HG02763 (cell line): ENCODE results near the gene KCNG1.
"Not testable (repeated sequence)": the region's sequence is repeated elsewhere in the genome, so short reads cannot be mapped to it uniquely, and the experiment has no call there.

Experiments used
- ATAC-seq: cut with Tn5 transposase; IDR thresholded peaks from one replicate; pipeline ENCODE4 v1.9.1; 2021; ENCODE audit warnings: mild to moderate bottlenecking, moderate library complexity; ENCODE audit not compliant: unreplicated experiment

The KCNG1 gene

GRCh38 chr20:50992336-50992732, 30.6 kb downstream of the KCNG1 start:
- ATAC-seq = no peak

DNA sequence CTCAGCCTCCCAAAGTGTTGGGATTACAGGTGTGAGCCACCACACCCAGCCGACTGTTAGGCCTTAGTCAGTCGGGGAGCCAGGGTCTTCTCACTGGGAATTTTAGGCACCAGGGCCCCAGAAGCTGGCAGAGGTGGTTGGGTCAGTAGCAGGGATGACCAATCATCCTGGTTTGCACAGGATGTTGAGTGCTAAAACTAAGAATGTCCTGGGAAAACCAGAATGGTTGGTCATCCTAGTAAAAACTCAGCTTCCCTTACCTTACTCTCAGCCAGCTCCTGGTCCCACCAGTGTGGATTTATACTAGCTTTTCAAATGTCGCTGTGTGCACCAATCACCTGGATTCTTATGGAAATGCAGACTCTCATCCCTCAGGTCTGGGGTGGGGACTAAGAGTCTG, 31.8 kb downstream of the KCNG1 start:
- ATAC-seq = no peak

DNA sequence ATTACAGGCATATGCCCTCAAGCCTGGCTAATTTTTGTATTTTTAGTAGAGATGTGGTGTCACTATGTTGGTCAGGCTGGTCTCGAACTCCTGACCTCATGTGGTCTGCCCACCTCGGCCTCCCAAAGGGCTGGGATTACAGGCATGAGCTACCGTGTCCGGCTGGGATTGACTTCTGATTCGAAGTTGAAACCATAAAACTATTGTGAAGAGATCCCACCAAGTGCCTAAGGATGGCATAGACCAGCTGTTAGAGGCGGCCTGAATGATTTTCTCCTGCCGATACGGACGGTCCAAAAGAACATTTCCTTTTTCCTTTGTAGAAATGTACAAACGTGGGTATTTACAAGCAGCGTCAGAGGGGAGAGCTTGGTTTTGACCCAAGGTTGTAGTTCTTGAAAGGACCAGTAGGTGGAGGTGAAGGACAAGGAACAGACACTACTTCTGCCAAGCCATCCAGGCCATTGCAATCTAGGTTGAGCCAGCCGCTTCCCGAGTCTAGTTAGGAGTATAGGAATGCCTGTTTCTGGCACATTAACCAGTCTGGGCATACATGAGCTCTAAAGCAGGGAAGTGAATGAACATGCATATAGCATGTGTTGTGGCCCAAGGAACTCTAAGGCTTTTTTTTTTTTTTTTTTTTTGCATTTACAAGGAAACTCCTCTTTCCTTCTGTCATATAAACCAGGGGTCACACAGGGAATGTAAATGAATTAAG, 35.3 kb downstream of the KCNG1 start:
- no peak for ATAC-seq

GRCh38 chr20:50983321-50983720, 39.6 kb downstream of the KCNG1 start:
- no peak for ATAC-seq

GRCh38 chr20:50982363-50982762, 40.5 kb downstream of the KCNG1 start:
- ATAC-seq = no peak

GRCh38 chr20:50981714-50982048, 41.2 kb downstream of the KCNG1 start:
- no peak for ATAC-seq

- no peak for ATAC-seq
Measured at GRCh38 chr20:50980851-50981713, 41.8 kb downstream of the KCNG1 start.

DNA sequence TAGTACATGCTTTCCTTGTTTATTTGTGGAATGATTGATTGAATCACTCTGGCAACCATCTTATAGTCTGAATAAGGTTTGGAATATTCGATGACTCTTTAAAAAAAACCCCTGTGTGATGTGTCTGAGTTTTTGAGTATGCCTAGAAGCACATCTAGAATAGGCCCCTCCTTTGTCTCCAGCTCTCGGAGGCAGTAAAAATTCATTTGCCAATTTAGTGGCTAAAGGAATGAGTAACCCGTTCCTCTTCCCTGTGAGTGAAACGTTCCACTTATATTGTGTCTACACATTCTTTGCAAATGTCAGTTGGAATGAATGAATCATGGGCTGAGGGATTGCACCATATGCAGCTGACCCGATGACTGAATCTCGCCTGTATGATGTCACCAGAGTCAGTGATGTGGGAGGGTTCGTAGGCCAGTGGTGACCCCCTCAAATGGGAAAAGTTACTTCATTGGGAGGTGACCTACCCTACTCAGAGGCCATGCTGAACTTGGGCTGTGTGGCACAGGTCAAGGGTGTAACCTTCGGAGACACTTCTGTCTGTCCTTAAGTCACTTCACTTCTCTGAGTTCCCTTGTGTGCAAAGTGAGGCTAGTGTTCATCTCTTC, 42.7 kb downstream of the KCNG1 start:
- ATAC-seq = no peak

DNA sequence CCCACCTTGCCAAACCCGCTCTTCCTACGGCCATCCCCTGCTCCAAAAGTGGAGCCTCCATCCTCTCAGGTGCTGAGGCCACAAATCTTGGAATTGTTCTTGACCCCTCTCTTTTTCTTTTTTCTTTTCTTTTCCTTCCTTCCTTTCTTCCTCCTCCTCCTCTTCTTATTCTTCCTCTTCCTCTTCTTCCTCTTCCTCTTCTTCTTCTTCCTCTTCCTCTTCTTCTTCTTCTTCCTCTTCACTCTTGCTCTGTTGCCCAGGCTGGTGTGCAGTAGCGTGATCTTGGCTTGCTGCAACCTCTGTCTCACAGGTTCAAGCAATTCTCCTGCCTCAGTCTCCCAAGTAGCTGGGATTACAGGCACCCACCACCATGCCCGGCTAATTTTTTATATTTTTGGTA, 44.4 kb downstream of the KCNG1 start:
- not testable (repeated sequence) for ATAC-seq

DNA sequence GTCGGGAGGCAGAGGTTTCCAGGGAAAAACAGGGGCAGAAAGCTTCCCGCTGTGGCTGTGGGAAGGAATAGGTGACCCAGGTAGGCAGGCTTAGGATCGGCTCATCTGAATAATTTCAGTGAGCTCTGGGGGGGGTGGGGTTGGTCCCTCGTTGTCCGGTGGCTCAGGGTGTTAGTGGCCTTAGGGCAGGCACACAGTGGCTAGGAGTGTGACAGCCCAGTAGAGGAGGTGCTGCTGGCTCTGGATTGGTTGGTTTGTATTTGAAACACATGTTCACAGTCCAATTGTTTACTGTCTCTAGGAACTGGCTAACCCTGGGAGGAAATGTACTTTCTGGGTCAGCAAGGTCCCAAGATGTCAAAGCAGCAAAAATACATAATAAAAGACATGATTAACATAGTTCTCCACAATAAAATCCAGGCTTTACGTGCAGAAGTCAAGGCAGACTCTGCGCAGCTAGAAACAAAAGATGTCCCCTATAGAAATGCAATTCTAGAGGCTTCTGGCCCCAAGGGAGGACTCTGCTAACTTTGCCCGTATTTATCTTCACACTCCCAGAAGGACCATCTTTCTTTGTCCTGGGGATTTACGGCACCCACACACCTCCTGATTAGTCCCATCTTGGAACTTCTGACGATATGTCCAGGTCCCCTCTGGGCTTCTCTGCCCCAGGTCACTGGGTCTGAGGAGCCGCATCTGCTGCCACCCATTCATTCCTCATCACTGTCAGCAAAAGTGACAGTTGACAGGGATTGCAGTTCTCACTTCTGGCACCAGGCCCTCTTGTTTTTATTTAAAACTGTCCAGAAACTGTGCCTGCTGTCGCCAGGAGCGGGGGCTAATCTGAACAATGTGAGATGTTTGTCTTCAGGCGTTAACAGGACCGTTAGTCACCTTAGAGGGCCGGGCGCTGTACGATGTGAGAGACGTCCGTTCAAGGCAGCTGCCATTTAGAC, 45.6 kb downstream of the KCNG1 start:
- no peak for ATAC-seq

DNA sequence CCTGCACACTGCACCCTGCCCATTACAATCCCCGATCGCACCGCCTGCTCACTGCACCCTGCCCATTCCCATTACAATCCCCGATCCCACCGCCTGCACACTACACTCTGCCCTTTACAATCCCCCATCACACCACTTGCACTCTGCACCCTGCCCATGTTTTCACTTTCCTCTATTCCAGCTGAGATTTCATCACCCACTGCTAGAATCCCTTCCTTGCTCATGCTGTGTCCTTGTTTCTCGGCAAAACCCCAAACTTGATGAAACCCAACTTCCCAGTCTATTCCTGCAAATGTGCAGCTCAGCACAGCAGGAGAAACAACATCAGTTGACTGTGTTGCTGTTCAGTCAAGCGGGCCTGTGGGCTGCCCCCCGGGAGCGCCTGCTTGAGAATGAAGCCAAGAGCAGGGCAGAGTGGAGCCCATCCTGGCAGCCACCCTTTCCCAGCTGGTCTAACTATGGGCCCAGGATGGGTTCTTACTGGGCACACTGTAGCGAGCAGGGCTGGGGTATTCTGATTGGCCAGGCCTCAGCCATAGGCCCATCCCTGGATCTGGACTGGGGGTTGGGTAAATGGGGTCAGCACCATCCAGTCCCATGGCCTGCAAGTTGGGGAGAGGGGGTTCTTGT, 47.1 kb downstream of the KCNG1 start:
- ATAC-seq = no peak

DNA sequence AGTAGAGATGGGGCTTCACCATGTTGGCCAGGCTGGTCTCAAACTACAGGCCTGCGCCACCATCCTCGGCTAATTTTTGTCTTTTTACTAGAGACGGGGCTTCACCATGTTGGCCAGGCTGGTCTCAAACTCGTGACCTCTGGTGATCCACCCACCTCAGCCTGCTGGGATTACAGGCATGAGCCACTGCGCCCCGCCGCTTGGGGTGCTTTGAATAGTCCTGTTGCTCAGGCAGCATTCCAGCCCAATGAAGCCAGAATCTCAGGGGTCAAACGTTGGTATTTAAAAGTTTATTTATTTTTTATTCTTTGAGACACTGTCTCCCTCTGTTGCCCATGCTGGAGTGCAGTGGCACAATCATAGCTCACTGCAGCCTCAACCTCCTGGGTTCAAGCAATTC, 53.0 kb downstream of the KCNG1 start:
- ATAC-seq = no peak

DNA sequence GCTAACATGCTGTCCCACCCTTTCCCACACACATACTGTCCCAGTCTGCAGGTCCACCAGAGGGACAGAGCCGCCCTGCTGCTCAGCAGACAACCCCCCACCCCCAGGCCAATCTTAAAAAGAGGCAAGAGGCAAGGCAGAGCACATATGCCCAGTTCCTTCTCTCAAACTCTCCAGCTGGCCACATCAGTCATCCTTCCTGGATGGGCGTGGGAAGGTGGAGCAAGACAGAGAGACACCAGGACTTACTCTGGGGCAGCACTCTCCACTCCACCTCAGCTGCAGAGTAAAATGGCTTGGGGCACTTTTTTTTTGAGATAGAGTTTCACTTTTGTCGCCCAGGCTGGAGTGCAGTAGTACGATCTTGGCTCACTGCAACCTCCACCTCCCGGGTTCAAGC, 53.5 kb downstream of the KCNG1 start:
- ATAC-seq = no peak

GRCh38 chr20:50968289-50968688, 54.6 kb downstream of the KCNG1 start:
- no peak for ATAC-seq

- no peak for ATAC-seq
Measured at GRCh38 chr20:50967586-50967985, 55.3 kb downstream of the KCNG1 start.

- ATAC-seq = no peak
Measured at GRCh38 chr20:50959543-50960126, 63.3 kb downstream of the KCNG1 start.

GRCh38 chr20:50958615-50959542, 64.0 kb downstream of the KCNG1 start, which contains the start of gene MOCS3:
TSS of gene MOCS3 (plus strand) at chr20:50958818. CDS start at chr20:50958843, 25 bp downstream.
- ATAC-seq = peak; percentile 77

DNA sequence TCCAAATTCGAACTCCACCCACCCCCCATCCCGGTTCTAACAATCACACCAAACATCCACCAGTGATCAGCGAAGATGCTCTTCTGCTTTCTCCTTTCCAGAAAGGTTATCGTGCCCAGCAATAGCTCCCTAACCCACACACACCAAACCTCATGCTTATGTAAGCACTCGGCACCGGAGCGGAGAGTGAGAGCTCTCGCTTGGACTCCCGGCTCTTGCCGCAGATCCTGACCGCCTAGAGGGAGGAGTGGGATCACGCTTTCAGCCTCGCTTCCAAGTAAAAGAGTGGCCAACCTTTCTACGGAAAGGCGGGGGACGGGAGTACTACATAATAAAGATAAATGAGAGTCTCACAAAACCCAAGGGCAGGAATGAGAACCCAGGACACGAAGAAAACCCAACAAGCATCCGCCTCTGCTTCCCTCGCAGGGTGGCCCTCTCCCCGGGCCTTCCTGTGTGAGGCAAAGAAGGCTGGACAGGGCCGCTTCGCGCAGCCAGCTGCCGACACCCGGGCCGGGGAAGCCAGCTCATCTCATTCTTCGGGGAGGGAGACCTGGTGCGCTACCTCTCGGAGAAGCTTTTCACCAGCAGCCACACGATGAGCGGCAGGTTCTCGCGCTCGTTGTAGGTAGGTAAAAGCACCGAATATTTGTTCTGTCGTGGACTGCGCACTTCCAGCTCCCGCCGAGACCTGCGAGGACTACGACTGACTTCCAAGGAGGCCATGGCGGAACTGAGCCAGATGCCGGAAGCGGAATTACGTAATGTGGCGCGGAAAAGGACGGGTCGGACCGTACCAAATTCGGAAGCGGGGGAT, 64.9 kb downstream of the KCNG1 start, which contains the start of gene DPM1:
Gene DPM1 (minus strand): TSS at position 735 of the 817 bp plus-strand sequence. CDS start 9 bp downstream, at position 726.
- peak; percentile 78 for ATAC-seq
